GM12878 (cell line): ENCODE results near the gene FGL2.
"Not testable (repeated sequence)": the region's sequence is repeated elsewhere in the genome, so short reads cannot be mapped to it uniquely, and the experiment has no call there.

Source experiments
- CREB1 ChIP-seq: IDR thresholded peaks from 2 replicates; pipeline ENCODE4 v1.6.1; 2012; ENCODE audit warnings: low read depth, mild to moderate bottlenecking, inconsistent platforms
- DPF2 ChIP-seq: fragments of 450-650 bp; IDR thresholded peaks from 2 replicates; pipeline ENCODE4 v1.6.1; 2017; ENCODE audit warnings: mild to moderate bottlenecking
- FOS ChIP-seq: IDR thresholded peaks from 3 replicates; pipeline ENCODE4 v1.6.1; 2011; ENCODE audit warnings: borderline replicate concordance; ENCODE audit not compliant: insufficient read length; ENCODE audit errors: extremely low read depth
- MXI1 ChIP-seq: fragments of 150-350 bp; IDR thresholded peaks from 2 replicates; pipeline ENCODE4 v1.6.1; 2011; ENCODE audit warnings: low read depth, mild to moderate bottlenecking, inconsistent platforms, low read length, improper control_type of control experiment
- NFYB ChIP-seq: IDR thresholded peaks from 2 replicates; pipeline ENCODE4 v1.6.1; 2011; ENCODE audit warnings: low read depth, mild to moderate bottlenecking, low read length, improper control_type of control experiment, moderate library complexity; ENCODE audit not compliant: insufficient read depth
- POLR2A ChIP-seq: IDR thresholded peaks from 2 replicates; pipeline ENCODE4 v1.6.1; 2011; ENCODE audit warnings: low read depth, mild to moderate bottlenecking, low read length
- POLR2AphosphoS5 ChIP-seq: IDR thresholded peaks from 2 replicates; pipeline ENCODE4 v1.6.1; 2011; ENCODE audit warnings: mild to moderate bottlenecking, low read length, inconsistent platforms
- TF ChIP-seq, protein P1 (sequence below): IDR thresholded peaks from 2 replicates; pipeline ENCODE4 v1.6.1; 2012; ENCODE audit warnings: mild to moderate bottlenecking, low read depth, low read length
- TF ChIP-seq, protein P2 (sequence below), 3 experiments: IDR thresholded peaks in 2 of 3; conservative IDR thresholded peaks in 1 of 3; 2 replicates each; pipeline ENCODE4 v1.5.1; 2011; ENCODE audit warnings: low read depth in 3 of 3, low read length in 3 of 3, mild to moderate bottlenecking in 3 of 3, control low read depth in 2 of 3, moderate library complexity in 2 of 3, inconsistent platforms in 1 of 3, mixed read lengths in 1 of 3; ENCODE audit not compliant: control insufficient read depth in 2 of 3, insufficient read depth in 1 of 3; ENCODE audit errors: extremely low read depth in 1 of 3
- TF ChIP-seq, protein P3 (sequence below): fragments of 450-650 bp; IDR thresholded peaks from 2 replicates; pipeline ENCODE4 v1.6.1; 2017; ENCODE audit warnings: antibody characterized with exemption, mild to moderate bottlenecking, moderate library complexity
- TF ChIP-seq, protein P4 (sequence below): IDR thresholded peaks from 2 replicates; pipeline ENCODE4 v1.6.1; 2011; ENCODE audit warnings: borderline replicate concordance, low read depth, mild to moderate bottlenecking, moderate library complexity, low read length; ENCODE audit not compliant: insufficient read depth, poor library complexity, severe bottlenecking

DNA sequence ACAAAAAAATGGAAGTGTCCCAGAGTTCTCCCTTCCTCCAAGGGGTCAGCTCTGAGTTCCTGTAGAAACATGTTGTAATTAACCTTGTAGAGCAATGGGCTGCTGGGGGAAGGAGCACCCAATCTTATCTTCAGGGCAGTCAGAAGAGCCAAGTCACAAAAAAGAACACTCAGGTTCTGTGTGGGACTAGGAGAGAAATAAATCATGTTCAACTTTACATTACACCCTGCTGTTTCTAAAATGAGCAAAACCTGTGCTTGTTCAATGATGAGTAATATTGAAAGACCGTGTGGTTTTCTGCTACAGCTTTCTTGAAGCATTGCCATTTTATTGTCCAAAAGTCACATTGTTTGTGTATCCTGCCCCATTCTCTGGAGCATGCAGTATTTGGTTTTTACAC, 42.6 kb downstream of the FGL2 start:
- not testable (repeated sequence) for TF ChIP-seq POLR2AphosphoS5, FOS, CREB1, DPF2, POLR2A, MXI1, NFYB
- TF ChIP-seq, protein P1, sequence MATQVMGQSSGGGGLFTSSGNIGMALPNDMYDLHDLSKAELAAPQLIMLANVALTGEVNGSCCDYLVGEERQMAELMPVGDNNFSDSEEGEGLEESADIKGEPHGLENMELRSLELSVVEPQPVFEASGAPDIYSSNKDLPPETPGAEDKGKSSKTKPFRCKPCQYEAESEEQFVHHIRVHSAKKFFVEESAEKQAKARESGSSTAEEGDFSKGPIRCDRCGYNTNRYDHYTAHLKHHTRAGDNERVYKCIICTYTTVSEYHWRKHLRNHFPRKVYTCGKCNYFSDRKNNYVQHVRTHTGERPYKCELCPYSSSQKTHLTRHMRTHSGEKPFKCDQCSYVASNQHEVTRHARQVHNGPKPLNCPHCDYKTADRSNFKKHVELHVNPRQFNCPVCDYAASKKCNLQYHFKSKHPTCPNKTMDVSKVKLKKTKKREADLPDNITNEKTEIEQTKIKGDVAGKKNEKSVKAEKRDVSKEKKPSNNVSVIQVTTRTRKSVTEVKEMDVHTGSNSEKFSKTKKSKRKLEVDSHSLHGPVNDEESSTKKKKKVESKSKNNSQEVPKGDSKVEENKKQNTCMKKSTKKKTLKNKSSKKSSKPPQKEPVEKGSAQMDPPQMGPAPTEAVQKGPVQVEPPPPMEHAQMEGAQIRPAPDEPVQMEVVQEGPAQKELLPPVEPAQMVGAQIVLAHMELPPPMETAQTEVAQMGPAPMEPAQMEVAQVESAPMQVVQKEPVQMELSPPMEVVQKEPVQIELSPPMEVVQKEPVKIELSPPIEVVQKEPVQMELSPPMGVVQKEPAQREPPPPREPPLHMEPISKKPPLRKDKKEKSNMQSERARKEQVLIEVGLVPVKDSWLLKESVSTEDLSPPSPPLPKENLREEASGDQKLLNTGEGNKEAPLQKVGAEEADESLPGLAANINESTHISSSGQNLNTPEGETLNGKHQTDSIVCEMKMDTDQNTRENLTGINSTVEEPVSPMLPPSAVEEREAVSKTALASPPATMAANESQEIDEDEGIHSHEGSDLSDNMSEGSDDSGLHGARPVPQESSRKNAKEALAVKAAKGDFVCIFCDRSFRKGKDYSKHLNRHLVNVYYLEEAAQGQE: not testable (repeated sequence)
- TF ChIP-seq, protein P2, sequence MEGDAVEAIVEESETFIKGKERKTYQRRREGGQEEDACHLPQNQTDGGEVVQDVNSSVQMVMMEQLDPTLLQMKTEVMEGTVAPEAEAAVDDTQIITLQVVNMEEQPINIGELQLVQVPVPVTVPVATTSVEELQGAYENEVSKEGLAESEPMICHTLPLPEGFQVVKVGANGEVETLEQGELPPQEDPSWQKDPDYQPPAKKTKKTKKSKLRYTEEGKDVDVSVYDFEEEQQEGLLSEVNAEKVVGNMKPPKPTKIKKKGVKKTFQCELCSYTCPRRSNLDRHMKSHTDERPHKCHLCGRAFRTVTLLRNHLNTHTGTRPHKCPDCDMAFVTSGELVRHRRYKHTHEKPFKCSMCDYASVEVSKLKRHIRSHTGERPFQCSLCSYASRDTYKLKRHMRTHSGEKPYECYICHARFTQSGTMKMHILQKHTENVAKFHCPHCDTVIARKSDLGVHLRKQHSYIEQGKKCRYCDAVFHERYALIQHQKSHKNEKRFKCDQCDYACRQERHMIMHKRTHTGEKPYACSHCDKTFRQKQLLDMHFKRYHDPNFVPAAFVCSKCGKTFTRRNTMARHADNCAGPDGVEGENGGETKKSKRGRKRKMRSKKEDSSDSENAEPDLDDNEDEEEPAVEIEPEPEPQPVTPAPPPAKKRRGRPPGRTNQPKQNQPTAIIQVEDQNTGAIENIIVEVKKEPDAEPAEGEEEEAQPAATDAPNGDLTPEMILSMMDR (IDR thresholded peaks at IDR 0.05 in 2 of 3, conservative IDR thresholded peaks at IDR 0.05 in 1 of 3; ENCODE audit: control insufficient read depth in 2 of 3, extremely low read depth in 1 of 3, insufficient read depth in 1 of 3, low read depth in 3 of 3, low read length in 3 of 3): not testable (repeated sequence)
- TF ChIP-seq, protein P3, sequence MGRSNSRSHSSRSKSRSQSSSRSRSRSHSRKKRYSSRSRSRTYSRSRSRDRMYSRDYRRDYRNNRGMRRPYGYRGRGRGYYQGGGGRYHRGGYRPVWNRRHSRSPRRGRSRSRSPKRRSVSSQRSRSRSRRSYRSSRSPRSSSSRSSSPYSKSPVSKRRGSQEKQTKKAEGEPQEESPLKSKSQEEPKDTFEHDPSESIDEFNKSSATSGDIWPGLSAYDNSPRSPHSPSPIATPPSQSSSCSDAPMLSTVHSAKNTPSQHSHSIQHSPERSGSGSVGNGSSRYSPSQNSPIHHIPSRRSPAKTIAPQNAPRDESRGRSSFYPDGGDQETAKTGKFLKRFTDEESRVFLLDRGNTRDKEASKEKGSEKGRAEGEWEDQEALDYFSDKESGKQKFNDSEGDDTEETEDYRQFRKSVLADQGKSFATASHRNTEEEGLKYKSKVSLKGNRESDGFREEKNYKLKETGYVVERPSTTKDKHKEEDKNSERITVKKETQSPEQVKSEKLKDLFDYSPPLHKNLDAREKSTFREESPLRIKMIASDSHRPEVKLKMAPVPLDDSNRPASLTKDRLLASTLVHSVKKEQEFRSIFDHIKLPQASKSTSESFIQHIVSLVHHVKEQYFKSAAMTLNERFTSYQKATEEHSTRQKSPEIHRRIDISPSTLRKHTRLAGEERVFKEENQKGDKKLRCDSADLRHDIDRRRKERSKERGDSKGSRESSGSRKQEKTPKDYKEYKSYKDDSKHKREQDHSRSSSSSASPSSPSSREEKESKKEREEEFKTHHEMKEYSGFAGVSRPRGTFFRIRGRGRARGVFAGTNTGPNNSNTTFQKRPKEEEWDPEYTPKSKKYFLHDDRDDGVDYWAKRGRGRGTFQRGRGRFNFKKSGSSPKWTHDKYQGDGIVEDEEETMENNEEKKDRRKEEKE: not testable (repeated sequence)
- TF ChIP-seq, protein P4, sequence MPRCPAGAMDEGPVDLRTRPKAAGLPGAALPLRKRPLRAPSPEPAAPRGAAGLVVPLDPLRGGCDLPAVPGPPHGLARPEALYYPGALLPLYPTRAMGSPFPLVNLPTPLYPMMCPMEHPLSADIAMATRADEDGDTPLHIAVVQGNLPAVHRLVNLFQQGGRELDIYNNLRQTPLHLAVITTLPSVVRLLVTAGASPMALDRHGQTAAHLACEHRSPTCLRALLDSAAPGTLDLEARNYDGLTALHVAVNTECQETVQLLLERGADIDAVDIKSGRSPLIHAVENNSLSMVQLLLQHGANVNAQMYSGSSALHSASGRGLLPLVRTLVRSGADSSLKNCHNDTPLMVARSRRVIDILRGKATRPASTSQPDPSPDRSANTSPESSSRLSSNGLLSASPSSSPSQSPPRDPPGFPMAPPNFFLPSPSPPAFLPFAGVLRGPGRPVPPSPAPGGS: not testable (repeated sequence)
